ENCODE measurements around the gene WNT6.

WNT6 gene

DNA sequence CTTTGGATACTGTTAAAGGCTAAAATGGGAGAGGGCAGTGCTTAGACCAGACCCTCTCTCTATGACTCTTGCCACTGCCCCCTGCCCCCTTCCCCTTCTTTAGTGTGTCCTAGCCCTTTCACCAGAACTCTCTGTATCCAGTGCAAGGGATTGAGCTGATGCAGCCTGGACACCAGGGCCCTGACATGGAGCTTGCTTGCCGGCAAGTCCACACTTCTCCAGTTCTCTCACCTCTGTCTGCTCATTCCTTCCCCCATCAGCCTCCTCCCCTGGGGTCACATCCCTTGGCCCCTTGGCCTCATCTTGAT lies 1.5 kb upstream of the WNT6 start:
- DNase-seq = no peak

GRCh38 chr2:218858671-218859555 lies 692 bp upstream of the WNT6 start:
- DNase-seq = no peak

DNA sequence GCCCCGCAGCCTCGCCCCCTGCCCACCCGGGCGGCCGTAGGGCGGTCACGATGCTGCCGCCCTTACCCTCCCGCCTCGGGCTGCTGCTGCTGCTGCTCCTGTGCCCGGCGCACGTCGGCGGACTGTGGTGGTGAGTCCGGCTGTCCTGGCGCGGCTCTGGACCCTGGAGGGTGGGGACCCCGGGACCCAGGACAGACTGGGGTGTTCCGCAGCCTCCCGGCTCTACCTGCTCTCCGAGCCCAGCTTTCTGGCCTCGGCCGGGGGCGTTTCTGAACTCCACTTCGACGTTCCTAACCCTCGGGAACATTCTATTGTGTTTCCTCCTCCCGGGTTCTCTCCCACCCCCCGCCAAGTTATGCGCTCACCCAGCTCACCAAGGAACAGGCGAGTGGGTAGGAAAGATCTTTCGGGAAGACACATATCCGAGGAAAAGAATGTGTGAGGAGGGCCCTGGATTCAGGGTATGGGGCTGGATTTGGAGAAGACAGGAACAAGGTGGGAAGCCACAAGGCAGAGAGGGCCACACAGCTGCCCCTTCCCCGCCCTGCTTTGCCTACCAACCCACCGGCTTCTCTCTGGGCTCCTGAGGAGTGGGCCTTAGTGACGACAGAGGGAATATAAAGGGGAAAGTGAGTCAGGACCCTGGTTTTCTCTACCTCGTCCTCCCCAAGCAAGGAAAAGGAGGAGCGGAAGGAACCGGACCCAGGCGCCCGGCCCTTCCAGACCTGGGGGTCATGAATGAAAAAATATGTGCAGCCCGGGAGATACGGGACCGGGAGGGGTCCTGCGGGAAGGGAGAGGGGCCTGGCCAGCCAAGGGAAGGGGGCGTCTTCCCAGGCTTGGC lies 605 bp downstream of the WNT6 start:
- DNase-seq = peak; percentile 56

GRCh38 chr2:218860950-218861381 lies 1.4 kb downstream of the WNT6 start:
- DNase-seq = peak; percentile 60

GRCh38 chr2:218861645-218862318 lies 2.2 kb downstream of the WNT6 start:
- no peak for DNase-seq

- no peak for DNase-seq
Measured at GRCh38 chr2:218863021-218863520, 3.5 kb downstream of the WNT6 start.

GRCh38 chr2:218865396-218865795 lies 5.8 kb downstream of the WNT6 start:
- no peak for DNase-seq

DNA sequence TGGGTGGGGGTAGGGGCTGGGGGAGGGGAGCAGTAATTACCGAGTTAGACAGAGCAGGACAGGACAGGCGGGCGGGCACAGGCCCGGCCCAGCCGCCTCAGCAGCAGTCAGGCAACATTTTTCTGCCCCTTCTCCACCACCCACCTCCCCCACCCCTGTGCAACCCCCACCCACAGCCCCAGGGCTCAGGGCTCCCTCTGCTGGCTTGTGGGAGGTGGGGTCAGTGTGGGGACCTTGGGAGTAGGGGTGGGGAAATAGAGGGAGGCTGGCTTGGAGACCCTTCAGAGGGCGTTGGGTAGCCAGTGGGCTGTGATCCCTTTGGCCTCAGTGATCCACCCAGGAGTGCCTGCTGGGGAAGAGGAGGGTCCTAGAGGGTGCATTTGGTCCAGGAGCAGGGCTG lies 6.4 kb downstream of the WNT6 start:
- DNase-seq = no peak

- DNase-seq = no peak
Measured at GRCh38 chr2:218867900-218868299, 8.3 kb downstream of the WNT6 start.

GRCh38 chr2:218869064-218869463 lies 9.5 kb downstream of the WNT6 start:
- DNase-seq = no peak

DNA sequence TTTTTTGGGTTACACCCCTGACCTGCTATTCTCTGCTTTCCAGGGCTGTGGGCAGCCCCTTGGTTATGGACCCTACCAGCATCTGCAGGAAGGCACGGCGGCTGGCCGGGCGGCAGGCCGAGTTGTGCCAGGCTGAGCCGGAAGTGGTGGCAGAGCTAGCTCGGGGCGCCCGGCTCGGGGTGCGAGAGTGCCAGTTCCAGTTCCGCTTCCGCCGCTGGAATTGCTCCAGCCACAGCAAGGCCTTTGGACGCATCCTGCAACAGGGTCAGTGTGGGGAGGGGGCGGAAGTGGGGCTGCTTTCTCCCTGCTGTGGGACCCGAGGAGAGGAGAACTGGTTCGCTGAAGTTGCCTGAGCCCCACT lies 11.4 kb downstream of the WNT6 start:
- no peak for DNase-seq

DNA sequence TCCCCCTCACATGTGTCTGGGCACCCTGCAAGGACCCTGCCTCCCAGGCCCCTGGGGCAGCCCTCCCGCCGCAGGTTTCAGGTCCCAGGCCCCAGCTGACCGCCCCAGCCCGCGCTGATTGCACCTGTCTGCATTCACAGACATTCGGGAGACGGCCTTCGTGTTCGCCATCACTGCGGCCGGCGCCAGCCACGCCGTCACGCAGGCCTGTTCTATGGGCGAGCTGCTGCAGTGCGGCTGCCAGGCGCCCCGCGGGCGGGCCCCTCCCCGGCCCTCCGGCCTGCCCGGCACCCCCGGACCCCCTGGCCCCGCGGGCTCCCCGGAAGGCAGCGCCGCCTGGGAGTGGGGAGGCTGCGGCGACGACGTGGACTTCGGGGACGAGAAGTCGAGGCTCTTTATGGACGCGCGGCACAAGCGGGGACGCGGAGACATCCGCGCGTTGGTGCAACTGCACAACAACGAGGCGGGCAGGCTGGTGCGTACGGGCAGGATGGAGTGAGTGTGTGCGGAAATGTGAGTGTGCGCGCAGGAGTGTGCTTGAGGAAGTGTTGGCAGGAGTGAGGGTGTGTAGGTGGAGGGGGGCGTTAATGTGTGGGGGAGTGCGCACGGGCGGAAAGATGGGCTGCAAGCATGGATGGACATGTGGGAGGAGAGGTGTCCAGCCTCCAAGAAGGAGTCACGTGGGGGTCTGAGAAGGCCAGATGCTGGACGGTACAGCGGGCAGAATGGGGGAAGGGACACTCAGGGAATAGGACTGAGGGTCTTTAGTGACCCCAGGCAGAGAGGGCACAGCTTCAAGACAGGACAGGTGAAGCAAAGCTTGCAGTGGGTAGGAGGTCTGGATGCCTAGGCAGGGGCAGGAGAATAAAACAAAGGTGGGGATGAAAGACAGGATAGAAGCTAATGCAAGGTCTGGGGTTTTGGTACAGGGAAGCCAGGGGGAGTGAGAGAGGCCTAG lies 12.0 kb downstream of the WNT6 start:
- DNase-seq = no peak

- DNase-seq = no peak
Measured at GRCh38 chr2:218872645-218873358, 13.2 kb downstream of the WNT6 start.

- DNase-seq = no peak
Measured at GRCh38 chr2:218873359-218874194, 14.0 kb downstream of the WNT6 start.

- DNase-seq = no peak
Measured at GRCh38 chr2:218875692-218876246, 16.2 kb downstream of the WNT6 start.

GRCh38 chr2:218876562-218877219 lies 17.1 kb downstream of the WNT6 start:
- peak; percentile 76 for DNase-seq

DNA sequence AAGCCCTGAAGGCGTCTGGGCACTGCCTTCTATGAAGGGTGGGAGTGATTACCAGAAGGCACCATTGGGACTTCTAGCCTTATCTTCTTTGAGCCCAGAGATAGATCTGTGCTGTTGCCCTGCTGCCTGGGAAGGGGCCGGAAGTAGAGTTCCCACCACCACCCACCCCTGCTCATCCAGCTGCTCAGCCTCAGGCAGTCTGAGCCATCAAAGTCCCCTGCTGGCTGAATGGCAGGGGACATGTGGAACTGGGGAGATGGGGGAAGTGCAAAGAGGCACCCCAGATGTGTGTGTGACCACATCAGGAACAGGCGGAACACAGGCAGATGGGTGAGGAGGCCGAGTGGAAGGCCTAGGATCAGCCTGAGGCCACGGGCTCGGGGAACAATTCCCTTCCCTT lies 17.7 kb downstream of the WNT6 start:
- no peak for DNase-seq

GRCh38 chr2:218877891-218878290 lies 18.3 kb downstream of the WNT6 start:
- DNase-seq = no peak

DNA sequence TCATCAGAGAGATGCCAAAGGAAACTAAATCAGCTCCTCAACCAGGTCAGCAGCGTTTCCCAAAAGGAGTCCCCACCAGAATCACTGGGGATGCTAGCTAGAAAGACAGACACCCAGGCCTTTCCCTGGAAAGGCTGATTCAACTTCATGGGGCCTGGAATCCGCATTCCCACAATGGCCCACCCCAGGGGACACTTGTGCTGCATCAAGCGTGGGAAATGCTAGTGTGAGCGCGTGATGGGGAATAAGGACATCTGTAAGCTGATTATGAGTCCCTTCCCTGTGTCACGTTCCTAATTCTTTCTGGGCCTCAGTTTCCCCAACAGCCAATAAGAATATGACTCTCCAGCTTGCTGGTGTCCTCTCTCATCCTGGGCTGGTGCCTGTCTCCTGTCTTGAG lies 18.9 kb downstream of the WNT6 start:
- no peak for DNase-seq

Measured in right kidney (tissue), 1 donor.